NOMO-1 treated with DMSO at 0.1 percent for 48 hours (cell line): ENCODE data around the gene BRSK2.
A peak's percentile ranks its signal among the peaks of the same experiment; 100 is the strongest.

Source experiments
- DNase-seq: peaks from one replicate; lab custom pipeline; 2025; ENCODE audit not compliant: unreplicated experiment; lab: John Stamatoyannopoulos, UW

Gene BRSK2

GRCh38 chr11:1461826-1462697 is 72.3 kb downstream of the BRSK2 start:
- DNase-seq, result no peak

- no peak for DNase-seq
Observed at GRCh38 chr11:1462698-1462975, 72.9 kb downstream of the BRSK2 start.

- DNase-seq, result no peak
Observed at GRCh38 chr11:1463056-1463455, 73.3 kb downstream of the BRSK2 start.

- DNase-seq, result no peak
Observed at GRCh38 chr11:1466784-1467183, 77.0 kb downstream of the BRSK2 start.

- no peak for DNase-seq
Observed at GRCh38 chr11:1467270-1467669, 77.5 kb downstream of the BRSK2 start.

- no peak for DNase-seq
Observed at GRCh38 chr11:1468002-1468401, 78.3 kb downstream of the BRSK2 start.

- no peak for DNase-seq
Observed at GRCh38 chr11:1468473-1469066, 78.8 kb downstream of the BRSK2 start.

GRCh38 chr11:1469287-1469910 is 79.7 kb downstream of the BRSK2 start:
- no peak for DNase-seq

- DNase-seq, result no peak
Observed at GRCh38 chr11:1469911-1470680, 80.4 kb downstream of the BRSK2 start.

- no peak for DNase-seq
Observed at GRCh38 chr11:1470681-1471611, 81.2 kb downstream of the BRSK2 start.

- no peak for DNase-seq
Observed at GRCh38 chr11:1471736-1472135, 82.0 kb downstream of the BRSK2 start.

GRCh38 chr11:1472180-1473005 is 82.7 kb downstream of the BRSK2 start:
- DNase-seq, result no peak

- DNase-seq, result no peak
Observed at GRCh38 chr11:1473011-1473628, 83.4 kb downstream of the BRSK2 start.

GRCh38 chr11:1473786-1474185 is 84.1 kb downstream of the BRSK2 start:
- no peak for DNase-seq

GRCh38 chr11:1475841-1476240 is 86.1 kb downstream of the BRSK2 start:
- no peak for DNase-seq

- DNase-seq, result no peak
Observed at GRCh38 chr11:1476940-1477736, 87.4 kb downstream of the BRSK2 start.

- no peak for DNase-seq
Observed at GRCh38 chr11:1478011-1478410, 88.3 kb downstream of the BRSK2 start.

- peak; percentile 61 for DNase-seq
Observed at GRCh38 chr11:1478544-1478943, 88.8 kb downstream of the BRSK2 start.
